Rectal smooth muscle tissue (tissue), 1 donor: ENCODE measurements around the gene DNASE1L1.
"Not testable (repeated sequence)": the region's sequence is repeated elsewhere in the genome, so short reads cannot be mapped to it uniquely, and the experiment has no call there.

Experiments
- H3K27ac ChIP-seq: one replicate; pipeline ENCODE4 v1.7.0; 2013; ENCODE audit warnings: low read depth, low read length, inconsistent platforms
- H3K27me3 ChIP-seq: one replicate; pipeline ENCODE4 v1.7.0; 2013; ENCODE audit warnings: low read length; ENCODE audit not compliant: control insufficient read depth, insufficient read depth
- H3K36me3 ChIP-seq: one replicate; pipeline ENCODE4 v1.7.0; 2013; ENCODE audit warnings: low read length; ENCODE audit not compliant: control insufficient read depth, insufficient read depth
- H3K4me1 ChIP-seq: one replicate; pipeline ENCODE4 v1.7.0; 2013; ENCODE audit warnings: low read length; ENCODE audit not compliant: control insufficient read depth, insufficient read depth
- H3K4me3 ChIP-seq: one replicate; pipeline ENCODE4 v1.7.0; 2013; ENCODE audit warnings: low read length
- H3K9ac ChIP-seq: one replicate; pipeline ENCODE4 v1.7.0; 2013; ENCODE audit warnings: low read length

DNASE1L1 gene

DNA sequence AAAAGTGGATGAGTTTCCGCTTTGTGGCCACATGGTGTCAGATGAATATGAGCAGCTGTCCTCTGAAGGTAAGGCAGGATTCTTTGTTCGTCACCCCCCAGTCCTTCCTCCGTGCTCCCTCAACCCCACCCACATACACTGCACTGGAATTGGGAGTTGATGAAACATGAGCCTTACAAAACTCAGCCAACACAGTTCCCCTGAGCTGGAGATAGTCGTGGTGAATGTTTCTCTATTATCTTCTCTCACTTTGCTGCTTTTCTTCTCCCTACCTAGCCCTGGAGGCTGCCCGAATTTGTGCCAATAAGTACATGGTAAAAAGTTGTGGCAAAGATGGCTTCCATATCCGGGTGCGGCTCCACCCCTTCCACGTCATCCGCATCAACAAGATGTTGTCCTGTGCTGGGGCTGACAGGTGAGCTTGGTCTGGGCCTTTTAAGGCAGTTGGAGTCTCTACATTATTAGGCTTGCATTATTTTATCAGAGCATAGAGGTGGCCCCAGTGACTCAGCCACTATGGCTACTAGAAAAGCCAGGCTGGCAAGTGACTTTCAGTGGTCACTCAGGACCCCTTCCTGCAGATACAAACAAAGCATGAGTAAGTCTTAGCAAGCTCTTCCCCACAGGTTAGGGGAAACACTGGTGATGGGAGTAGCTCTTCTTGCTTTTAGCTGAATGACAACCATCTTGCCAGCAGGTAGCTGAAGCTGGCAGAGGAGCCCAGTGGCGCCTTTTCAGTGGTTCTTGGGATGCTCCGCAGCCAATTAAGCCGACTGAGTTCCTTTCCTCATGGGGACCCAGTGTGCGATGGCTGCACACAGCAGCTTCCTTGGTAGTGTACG, 9.3 kb downstream of the DNASE1L1 start:
- Histone ChIP-seq H3K9ac (peak overlapping the region; percentile 5), H3K4me1 (peaks cover 4% of the 10 kb centered on the region), H3K27me3 (no peaks in the 10 kb centered on the region), H3K27ac (peak overlapping the region; percentile 33), H3K4me3 (peak overlapping the region; percentile 77), H3K36me3 (peaks cover 12% of the 10 kb centered on the region)

DNA sequence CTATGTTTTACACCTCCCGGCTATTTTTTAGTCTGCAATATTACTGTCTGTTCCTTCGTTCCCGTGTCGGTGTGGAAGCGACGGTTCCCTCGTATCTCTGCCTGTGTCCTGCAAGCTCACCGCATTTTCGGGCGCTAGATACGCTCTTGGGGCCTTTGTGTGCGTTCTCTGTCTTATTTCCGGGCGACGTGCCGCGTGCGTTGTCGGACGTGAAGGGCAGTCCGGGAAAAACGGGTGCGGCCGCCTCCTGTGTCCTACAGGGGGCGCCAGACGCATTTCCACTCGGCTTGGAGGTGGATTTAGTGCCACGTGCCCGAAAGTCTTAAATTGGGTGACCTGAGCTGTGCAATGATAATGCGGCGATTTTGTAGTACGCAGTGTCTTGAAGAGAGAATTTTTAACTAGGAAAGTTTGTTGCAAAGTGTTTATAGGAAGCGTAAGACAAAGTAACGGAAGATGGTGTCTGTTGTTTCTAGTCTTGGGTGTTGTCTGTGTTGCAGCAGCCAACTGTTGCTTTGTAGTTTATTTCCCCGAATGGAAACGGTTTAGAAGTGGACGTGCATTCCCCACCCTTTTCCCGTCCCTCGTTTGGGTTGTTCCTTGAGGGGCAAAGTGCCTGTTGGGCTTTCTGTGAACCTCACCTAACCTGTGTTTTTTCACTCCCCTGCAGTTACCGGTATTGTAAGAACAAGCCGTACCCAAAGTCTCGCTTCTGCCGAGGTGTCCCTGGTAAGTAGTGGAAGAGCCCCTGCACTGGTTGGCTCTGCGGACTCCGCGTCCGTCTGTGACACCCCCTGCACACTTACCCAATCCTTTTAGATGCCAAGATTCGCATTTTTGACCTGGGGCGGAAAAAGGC, 10.2 kb downstream of the DNASE1L1 start:
- Histone ChIP-seq H3K9ac (peak overlapping the region; percentile 87), H3K4me1 (peaks cover 4% of the 10 kb centered on the region), H3K27ac (peak overlapping the region; percentile 96)

DNA sequence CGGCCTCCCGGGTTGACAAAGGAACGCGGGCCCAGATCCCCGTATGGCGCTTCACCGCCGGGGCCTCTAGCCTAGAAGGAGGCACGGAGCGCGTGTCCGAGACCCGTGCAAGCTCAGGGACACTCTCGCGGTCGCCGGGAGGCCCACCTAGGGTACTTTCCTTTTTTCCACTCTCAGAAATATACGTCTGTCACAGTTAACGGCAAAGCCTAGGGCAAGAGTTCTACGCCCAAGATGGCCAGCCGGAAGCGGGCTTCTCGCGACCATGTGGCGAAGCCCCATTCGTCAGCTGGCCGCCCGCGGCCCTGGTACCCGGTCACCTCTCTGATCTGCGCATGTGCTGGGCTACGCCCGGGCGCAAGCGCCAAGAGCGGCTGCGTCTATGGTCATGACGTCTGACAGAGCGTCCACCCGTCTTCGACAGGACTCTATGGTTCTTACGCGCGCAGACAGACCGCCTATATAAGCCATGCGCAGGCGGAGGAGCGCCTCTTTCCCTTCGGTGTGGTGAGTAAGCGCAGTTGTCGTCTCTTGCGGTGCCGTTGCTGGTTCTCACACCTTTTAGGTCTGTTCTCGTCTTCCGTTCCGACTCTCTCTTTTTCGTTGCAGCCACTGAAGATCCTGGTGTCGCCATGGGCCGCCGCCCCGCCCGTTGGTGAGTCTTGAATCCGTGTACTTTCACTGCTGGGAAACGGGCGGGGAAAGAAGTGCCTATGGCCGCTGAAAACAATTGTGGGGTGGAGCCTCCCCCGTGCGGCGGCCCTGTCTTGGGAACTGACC, 11.0 kb downstream of the DNASE1L1 start, which contains the start of gene RPL10:
TSS of gene RPL10 (plus strand) at position 490 of the 780 bp plus-strand sequence. CDS start at position 633, 143 bp downstream.
- no peaks in the 10 kb centered on the region for H3K27me3 ChIP-seq
- peak within 1 kb of the TSS; percentile 96 for H3K27ac ChIP-seq
- peak within 1 kb of the TSS; percentile 77 for H3K4me3 ChIP-seq
- H3K36me3 ChIP-seq: peaks cover 12% of the 10 kb centered on the region
- peak within 1 kb of the TSS; percentile 87 for H3K9ac ChIP-seq
- H3K4me1 ChIP-seq: peaks cover 4% of the 10 kb centered on the region

More for the DNA sequence above, 10.2 kb downstream of the DNASE1L1 start:
- Histone ChIP-seq H3K36me3 (peaks cover 12% of the 10 kb centered on the region), H3K27me3 (no peaks in the 10 kb centered on the region), H3K4me3 (peak overlapping the region; percentile 77)

DNA sequence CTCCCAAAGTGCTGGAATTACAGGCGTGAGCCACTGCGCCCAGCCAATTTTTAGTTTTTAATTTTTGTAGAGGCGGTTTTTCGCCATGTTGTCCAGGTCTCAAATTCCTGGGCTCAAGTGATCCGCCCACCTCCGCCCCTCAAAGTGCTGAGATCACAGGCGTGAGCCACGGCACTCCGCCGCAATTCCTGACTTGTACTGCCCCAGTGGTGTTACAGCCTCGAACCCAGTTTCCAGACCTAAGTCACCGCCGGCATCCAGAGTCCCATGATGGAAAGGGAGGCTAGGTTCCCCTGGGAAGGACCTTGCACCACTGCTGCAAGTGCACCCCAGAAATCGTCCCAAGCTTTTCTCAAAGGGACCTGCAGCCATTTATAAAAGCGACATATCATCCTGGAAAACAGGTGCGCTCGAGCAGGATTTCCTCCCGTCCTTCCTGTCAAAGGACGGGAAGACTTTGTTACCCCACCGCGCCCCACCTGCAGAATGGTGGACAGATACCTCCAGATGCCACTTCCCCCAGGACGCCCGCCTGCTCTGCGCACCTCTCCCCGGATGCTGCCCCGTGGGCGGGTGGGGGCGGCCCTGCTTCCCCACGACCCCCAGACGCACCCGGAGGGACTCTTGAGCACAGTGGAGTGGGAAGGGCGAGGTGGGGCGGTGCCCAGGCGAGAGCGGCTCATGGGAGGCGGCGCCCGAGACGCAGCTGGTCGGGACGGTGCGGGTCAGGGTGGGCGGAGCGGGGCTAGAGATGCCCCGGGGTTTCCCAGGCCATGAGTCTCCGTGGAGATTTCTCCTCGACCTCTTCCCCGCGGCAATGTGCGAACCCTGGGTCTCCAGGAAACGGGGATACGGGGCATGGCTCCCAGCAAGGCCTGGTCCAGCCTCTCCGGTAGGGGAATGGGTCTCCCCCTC, 11.8 kb downstream of the DNASE1L1 start:
- Histone ChIP-seq H3K9ac (peak overlapping the region; percentile 40), H3K4me3 (peak overlapping the region; percentile 53)

DNA sequence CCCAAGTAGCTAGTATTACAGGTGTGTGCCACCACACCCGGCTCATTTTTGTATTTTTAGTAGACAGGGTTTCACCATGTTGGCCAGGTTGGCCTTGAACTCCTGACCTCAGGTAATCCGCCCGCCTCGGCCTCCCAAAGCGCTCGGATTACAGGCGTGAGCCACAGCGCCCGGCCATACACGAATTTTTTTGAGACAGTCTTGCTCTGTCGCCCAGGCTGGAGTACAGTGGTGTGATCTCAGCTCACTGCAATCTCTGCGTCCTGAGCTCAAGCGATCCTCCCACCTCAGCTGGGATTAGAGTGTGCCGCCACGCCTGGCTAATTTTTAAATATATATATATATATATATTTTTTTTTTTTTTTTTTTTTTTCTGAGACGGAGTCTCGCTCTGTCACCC, 12.7 kb downstream of the DNASE1L1 start:
- peaks cover 12% of the 10 kb centered on the region for H3K36me3 ChIP-seq
- H3K9ac ChIP-seq, H3K4me3 ChIP-seq, H3K4me1 ChIP-seq, H3K27me3 ChIP-seq, H3K27ac ChIP-seq: not testable (repeated sequence)

More for the DNA sequence above, 11.8 kb downstream of the DNASE1L1 start:
- H3K27me3 ChIP-seq: no peaks in the 10 kb centered on the region
- peaks cover 4% of the 10 kb centered on the region for H3K4me1 ChIP-seq
- peaks cover 12% of the 10 kb centered on the region for H3K36me3 ChIP-seq
- H3K27ac ChIP-seq: peak overlapping the region; percentile 96

DNA sequence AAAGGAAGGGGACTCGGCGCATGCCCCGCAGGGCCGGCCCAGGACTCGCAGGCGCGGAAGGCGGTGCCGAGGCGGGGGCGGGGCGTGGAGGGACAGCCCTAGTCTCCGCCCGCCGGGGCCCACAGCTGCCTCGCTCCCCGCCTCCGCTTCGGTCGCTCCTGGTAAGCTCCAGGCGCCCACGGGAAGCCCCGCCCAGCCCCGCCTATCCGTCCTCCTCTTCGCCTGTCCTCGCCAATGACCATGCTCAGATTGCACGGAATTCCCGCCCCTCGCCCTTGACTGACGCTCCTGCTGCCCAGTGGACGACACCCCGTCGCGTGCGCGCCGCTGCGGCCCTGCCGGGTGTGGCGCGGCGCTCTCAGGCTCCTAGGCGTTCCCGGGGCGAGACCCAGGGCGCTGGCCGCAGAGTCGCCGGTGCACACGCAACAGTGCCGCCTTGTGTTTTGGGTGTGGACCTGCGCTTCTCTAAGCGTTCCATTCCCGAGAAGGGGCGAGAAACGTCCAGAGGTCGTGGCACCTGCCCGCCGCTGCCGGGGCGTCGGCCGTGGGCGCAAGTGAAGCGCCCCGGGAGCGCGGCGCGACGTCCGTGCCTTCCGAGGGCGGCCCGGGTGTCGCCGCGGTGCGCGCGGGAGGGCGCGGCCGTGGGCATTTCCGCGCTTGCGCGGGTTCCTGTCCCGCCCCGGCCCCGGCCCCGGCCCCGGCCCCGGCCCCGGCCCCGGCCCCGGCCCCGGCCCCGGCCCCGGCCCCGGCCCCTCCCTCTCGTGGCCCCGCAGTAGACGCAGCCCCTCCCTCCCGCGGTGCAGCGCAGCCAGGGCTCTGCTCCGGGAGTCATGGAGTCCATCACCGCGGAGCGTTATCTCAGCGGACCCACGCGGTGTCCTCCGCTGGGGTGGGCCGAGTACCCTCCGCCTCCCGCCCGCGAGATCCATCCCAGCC, 19.0 kb downstream of the DNASE1L1 start:
- not testable (repeated sequence) for H3K27me3 ChIP-seq, H3K27ac ChIP-seq, H3K4me3 ChIP-seq, H3K36me3 ChIP-seq, H3K4me1 ChIP-seq, H3K9ac ChIP-seq

DNA sequence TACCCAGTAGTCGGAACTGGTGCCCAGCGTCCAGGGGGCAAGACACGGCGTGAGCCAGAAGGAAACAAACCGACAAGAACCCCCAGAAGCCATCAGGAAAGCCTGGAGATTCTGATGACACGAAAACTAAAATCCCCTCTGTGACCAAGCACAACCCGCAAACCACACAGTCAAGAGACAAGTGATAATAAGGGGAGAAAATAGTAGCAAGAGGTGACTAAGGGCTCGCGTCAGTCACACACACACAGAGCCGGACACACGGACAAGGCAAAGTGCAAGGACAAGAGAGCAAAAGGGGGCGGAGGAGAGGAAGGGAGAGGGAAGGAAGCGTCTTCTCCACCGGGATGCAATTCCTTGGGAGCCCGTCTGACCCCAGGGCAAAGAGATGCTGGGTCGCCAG, 20.4 kb downstream of the DNASE1L1 start:
- H3K36me3 ChIP-seq, H3K9ac ChIP-seq, H3K4me3 ChIP-seq, H3K27me3 ChIP-seq, H3K4me1 ChIP-seq, H3K27ac ChIP-seq: not testable (repeated sequence)

DNA sequence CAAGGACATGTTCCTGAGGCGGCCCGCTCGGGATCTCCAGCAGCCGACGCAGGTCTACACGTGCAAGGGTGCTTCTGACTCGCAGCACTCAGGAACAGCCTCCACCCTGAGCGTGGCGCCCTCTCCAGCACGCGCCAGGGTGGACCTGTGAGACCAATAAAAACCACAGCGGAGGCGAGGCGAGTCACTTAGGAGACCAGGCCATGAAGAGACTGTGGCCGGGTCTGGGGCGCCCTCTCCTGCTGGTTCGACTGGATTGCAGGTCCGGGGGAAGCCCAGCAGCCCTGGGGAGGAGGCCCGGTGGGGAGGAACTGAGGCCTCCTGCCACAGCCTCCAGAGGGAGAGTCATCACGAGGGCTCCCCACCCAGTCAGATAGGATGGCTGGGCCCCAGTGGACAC, 21.0 kb downstream of the DNASE1L1 start:
- H3K27me3 ChIP-seq, H3K36me3 ChIP-seq, H3K4me1 ChIP-seq, H3K27ac ChIP-seq, H3K9ac ChIP-seq, H3K4me3 ChIP-seq: not testable (repeated sequence)

DNA sequence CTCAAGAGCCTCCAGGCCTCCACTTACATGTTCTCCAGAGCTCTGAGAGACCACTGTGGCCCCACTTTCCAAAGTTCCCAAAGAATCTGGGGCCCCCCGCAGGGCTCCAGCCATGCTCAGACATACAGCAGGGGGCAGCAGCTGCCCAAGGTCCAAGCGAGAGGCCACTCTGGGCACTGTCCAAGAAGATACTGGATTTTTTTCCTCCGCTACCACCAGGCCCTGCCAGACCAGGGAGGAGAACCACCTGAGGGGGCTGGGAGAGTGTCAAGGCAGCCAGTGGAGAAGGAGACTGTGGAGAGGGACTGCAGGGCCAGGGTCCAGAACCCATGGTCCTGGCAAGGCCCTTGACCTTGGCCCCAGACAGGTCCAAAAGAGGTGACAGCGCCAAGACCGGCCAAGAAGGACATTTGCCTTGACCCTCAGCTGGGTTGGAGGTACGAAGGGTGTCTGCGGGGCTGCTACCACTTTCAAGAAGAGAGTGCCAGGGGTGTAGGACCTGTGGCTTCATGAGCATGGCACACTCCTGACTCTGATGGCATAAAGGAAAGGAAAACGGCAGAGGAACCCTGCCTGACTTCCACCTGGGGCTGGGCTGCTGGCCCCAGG, 24.7 kb downstream of the DNASE1L1 start:
- no peak overlapping the region for H3K27ac ChIP-seq
- H3K4me1 ChIP-seq: peaks cover 7% of the 10 kb centered on the region
- no peak overlapping the region for H3K9ac ChIP-seq
- H3K36me3 ChIP-seq: no peaks in the 10 kb centered on the region
- peaks cover 5% of the 10 kb centered on the region for H3K27me3 ChIP-seq
- H3K4me3 ChIP-seq: no peak overlapping the region

DNA sequence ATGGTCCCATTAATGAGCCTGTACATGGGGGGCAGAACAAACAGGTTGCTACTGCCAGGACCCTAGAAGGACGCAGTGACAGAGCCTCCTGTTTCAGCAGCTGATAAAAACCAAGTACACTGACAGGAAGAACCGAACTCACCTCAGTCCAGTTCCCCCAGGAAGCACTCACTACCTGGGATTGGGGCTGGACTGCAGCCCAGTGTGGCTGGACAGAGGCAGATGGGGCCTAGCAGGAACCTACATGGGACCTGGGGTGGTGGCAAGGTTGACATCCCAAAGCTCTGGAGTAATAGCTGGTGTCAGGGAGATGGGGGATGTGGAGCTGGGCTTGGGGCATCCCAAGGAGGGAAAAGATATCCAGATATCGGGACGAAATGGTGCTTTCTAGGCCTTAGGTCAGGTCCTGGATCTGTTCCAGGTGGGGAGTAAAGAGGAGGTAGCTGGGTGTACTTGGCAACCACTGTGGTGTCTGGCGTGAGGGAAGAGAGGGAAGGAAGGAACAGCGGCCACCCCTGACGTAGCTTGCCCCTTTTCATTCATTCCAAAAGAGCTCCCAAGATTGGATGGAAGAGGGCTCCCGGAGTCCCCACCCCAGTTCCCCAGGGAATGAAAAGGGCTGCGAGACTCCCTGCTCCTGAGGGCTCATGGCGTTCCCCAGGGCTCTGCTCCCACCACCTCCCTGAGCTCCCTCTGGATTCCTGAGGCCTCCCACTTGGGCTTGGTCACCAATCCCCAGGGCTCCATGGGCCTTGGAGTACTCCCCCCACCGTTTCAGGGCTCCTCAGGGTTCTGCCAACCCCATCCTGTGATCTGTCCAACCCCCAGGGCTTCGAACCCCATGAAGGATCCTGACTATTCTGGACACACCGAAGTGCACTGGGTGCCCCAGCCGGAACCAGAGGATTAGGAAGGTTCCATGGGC, 25.4 kb downstream of the DNASE1L1 start:
- Histone ChIP-seq H3K27ac (no peak overlapping the region), H3K4me1 (peaks cover 7% of the 10 kb centered on the region), H3K9ac (no peak overlapping the region), H3K27me3 (peaks cover 5% of the 10 kb centered on the region), H3K36me3 (no peaks in the 10 kb centered on the region), H3K4me3 (no peak overlapping the region)
